Testis (tissue), 3 donors: ENCODE results near the gene SERTAD2. TPM values are rescaled to one million over a fixed set of nuclear protein-coding genes. Genes with fewer than 3 reads are reported as not detected.

ENCODE experiments used
- DNase-seq: peaks from one replicate; pipeline ENCODE4 v3.0.0-alpha.2; 2019
- H3K27ac ChIP-seq, 2 donors: fragments of 200-600 bp; sonication (generic); one replicate each; pipeline ENCODE4 v1.5.1; 2019
- H3K27me3 ChIP-seq: fragments of 200-600 bp; sonication (generic); one replicate; pipeline ENCODE4 v1.5.1; 2019
- H3K36me3 ChIP-seq: fragments of 200-600 bp; sonication (generic); one replicate; pipeline ENCODE4 v1.5.1; 2017; ENCODE audit warnings: low read depth; ENCODE audit errors: missing control alignments
- H3K4me1 ChIP-seq: fragments of 200-600 bp; sonication (generic); one replicate; pipeline ENCODE4 v1.5.1; 2019
- H3K4me3 ChIP-seq, 2 donors: fragments of 200-600 bp; sonication (generic); one replicate each; pipeline ENCODE4 v1.5.1; 2017 to 2019
- H3K9me3 ChIP-seq: fragments of 200-600 bp; sonication (generic); one replicate; pipeline ENCODE4 v1.5.1; 2017
- POLR2A ChIP-seq: fragments of 450-650 bp; IDR thresholded peaks from one replicate; pipeline ENCODE4 v1.6.1; 2017; ENCODE audit warnings: antibody characterized with exemption, mild to moderate bottlenecking, moderate library complexity
- WGBS, 2 donors: methylation state at CpG; one replicate each; pipeline ENCODE4 v1.1.5; 2018; 5-methylcytosine and 5-hydroxymethylcytosine counted together
- intact Hi-C: fragments of 100-400 bp; cut with DNase I; formaldehyde crosslinking; loops from one replicate; pipeline ENCODE4 v1.15.1; 2023; ENCODE audit warnings: low total_unique reads
- polyA plus RNA-seq: library from polyadenylated mRNA; stranded (reverse); fragments of 350-450 nt; fragmentation: Illumina TruSeq; extraction: RNeasy Lipid Tissue Mini Kit (QIAGEN cat#74804); gene quantifications from one replicate; pipeline ENCODE4 v1.2.3, GENCODE V29; 2014; ENCODE audit warnings: low read depth, low replicate concordance; ENCODE audit not compliant: insufficient read depth
- total RNA-seq, 2 donors: library from RNA; depleted of rRNA; stranded (reverse); fragments of >200 nt; gene quantifications; one replicate each; pipeline ENCODE4 v1.2.3, GENCODE V29; 2016
- TF ChIP-seq, protein P1 (sequence below), 3 experiments: fragments of 450-650 bp in 2 of 3; fragments of 200-600 bp in 1 of 3; sonication (generic) in 1 of 3; IDR thresholded peaks; one replicate each; pipeline ENCODE4 v1.5.1; 2016 to 2019; ENCODE audit warnings: antibody characterized with exemption in 3 of 3, mild to moderate bottlenecking in 2 of 3, moderate library complexity in 1 of 3

Gene SERTAD2
- total and polyA plus RNA-seq, 3 donors from 2014 or later = 24.8 to 41.7 (median 41.4) TPM

DNA sequence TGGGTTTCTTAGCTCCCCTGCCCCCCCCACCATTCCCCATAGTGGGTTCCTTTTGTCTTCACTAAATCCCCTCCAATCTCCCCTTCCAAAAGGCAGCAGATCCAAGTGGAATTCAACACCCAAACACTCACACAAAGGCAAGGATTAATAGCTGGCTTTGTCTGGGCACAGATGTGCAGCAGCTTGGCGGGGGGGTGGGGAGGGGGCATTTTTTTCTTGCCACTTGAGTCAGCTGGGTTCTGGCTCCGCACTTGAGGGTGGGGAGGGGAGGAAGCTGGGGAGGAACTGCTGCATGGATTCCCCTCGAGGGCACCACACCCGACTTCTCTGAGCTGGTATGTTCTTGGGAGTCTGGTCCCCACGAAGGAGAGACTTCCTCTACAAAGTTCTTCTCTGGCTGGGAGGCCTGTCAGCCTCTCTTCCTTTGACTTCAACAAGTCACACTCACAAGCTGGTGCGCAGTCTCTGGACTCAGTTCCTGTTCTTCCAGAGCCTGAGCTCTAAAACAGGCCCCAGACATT lies 36.0 kb downstream of the SERTAD2 start:
- no peak for TF ChIP-seq POLR2A
- TF ChIP-seq, protein P1, sequence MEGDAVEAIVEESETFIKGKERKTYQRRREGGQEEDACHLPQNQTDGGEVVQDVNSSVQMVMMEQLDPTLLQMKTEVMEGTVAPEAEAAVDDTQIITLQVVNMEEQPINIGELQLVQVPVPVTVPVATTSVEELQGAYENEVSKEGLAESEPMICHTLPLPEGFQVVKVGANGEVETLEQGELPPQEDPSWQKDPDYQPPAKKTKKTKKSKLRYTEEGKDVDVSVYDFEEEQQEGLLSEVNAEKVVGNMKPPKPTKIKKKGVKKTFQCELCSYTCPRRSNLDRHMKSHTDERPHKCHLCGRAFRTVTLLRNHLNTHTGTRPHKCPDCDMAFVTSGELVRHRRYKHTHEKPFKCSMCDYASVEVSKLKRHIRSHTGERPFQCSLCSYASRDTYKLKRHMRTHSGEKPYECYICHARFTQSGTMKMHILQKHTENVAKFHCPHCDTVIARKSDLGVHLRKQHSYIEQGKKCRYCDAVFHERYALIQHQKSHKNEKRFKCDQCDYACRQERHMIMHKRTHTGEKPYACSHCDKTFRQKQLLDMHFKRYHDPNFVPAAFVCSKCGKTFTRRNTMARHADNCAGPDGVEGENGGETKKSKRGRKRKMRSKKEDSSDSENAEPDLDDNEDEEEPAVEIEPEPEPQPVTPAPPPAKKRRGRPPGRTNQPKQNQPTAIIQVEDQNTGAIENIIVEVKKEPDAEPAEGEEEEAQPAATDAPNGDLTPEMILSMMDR (IDR thresholded peaks at IDR 0.05) = no peak
- intact Hi-C loops = no loop called here
- no peaks in the 10 kb centered on the region for H3K9me3 ChIP-seq
- DNase-seq = no peak
- no peak overlapping the region for H3K27ac ChIP-seq
- peaks cover 7% of the 10 kb centered on the region for H3K4me1 ChIP-seq
- H3K27me3 ChIP-seq = no peaks in the 10 kb centered on the region
- H3K36me3 ChIP-seq = no peaks in the 10 kb centered on the region
- WGBS, 2 donors = 66 to 79% methylated on average over 5 to 6 of the region's 6 CpGs
- H3K4me3 ChIP-seq = no peak overlapping the region

DNA sequence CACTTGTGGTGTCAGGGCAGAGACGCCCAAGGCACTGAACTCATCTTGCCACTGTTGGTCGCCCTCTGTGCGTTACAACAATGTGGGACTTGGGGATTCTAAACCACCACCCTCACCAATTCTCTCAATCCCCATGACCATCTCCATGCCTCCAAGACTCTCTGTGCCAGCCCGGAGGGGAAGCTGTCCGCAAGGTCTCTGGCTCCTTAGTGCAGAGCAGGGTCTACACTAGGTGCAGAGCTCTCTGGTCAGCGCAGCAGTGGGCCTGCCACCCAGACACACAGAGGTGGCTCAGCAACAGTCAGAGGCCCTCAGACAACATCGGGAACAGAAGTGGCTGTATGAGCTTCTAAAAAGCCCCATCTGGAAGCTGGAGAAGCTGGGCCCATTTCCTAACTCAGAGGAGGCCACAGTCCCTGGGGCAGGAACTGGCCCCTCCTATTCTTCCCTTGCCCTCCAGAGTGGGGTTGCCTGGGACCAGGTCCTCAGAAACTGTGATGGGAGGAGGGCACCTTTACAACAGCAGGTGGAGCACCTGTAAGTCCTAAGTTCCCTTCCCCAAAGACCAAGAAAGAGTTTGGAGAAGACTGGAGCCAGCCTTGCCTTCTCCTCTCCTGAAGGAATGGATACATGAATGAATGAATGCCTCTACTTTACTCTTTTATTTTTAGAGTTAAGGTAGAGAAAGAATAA lies 37.7 kb downstream of the SERTAD2 start:
- Histone ChIP-seq H3K36me3 (no peaks in the 10 kb centered on the region), H3K4me3 (no peak overlapping the region), H3K9me3 (no peaks in the 10 kb centered on the region), H3K27ac (no peak overlapping the region), H3K4me1 (peaks cover 7% of the 10 kb centered on the region), H3K27me3 (no peaks in the 10 kb centered on the region)
- WGBS, 2 donors = 94% methylated on average over 5 to 7 of the region's 7 CpGs
- DNase-seq = no peak
- intact Hi-C loops = no loop called here
- TF ChIP-seq, protein P1 (IDR thresholded peaks at IDR 0.05) = no peak
- TF ChIP-seq POLR2A = no peak

DNA sequence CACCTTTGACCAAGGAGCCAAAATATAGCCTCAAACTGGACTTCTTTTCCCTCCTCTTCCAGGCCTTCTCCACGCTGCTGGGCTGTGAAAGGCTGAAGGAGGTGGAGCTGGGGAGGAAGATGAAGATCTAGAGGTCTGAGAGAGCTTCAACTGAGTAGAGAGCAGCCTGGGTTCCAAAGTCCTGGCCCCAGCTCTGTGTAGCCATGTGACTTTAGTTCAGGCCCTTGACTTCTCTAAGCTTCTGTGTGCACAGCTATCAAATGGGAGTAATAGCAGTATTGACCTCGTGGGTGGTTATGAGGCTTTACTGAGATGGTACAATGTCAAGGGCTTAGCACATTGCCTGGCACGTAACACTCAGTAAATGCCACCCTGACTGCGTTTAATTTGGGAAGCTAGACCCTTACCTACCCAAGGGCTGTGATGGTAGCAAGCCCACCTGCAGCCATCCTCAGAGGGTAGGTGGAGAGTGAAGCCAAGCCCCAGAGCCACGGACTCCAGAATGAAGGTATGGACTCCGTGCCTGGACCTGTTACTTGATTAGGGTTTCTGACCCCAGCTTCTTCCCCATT lies 38.4 kb downstream of the SERTAD2 start:
- DNase-seq = no peak
- Histone ChIP-seq H3K4me3 (no peak overlapping the region), H3K27ac (no peak overlapping the region), H3K9me3 (no peaks in the 10 kb centered on the region), H3K4me1 (peaks cover 2% of the 10 kb centered on the region), H3K36me3 (no peaks in the 10 kb centered on the region), H3K27me3 (no peaks in the 10 kb centered on the region)
- no peak for TF ChIP-seq POLR2A
- TF ChIP-seq, protein P1 (IDR thresholded peaks at IDR 0.05) = no peak
- intact Hi-C loops = no loop called here
- 85 to 96% methylated on average over 6 of the region's 6 CpGs for WGBS, 2 donors

DNA sequence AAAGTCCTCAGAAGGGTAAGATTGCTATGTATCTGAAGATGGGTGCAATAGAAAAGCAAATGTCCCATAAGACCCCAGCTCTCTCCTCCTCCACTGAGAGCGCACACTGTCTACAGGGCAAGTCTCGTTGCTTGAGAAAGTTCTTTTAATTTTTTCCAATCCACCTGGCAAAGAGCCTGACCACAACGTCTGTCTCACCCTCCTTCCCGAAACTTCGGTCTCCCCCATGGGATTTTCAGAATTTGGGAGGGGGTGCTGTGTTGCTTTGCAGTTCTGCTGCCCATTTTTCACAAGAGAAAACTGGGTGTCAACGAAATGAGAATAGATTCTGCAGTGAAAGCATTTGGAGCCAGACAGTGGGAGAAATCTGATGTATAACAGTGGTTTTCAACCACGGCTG lies 40.4 kb downstream of the SERTAD2 start:
- no peaks in the 10 kb centered on the region for H3K36me3 ChIP-seq
- H3K27ac ChIP-seq = no peak overlapping the region
- 73 to 79% methylated on average over 7 of the region's 7 CpGs for WGBS, 2 donors
- H3K9me3 ChIP-seq = no peaks in the 10 kb centered on the region
- intact Hi-C loops = no loop called here
- no peaks in the 10 kb centered on the region for H3K27me3 ChIP-seq
- TF ChIP-seq, protein P1 (IDR thresholded peaks at IDR 0.05) = no peak
- TF ChIP-seq POLR2A = no peak
- no peak overlapping the region for H3K4me3 ChIP-seq
- no peaks in the 10 kb centered on the region for H3K4me1 ChIP-seq
- no peak for DNase-seq
